RWPE2 (cell line): ENCODE results near the gene TICRR.

Experiments used
- ATAC-seq: fragments of 200-7000 bp; cut with Tn5 transposase; 3 replicates; pipeline ENCODE4 v1.9.1; 2021; ENCODE audit warnings: low read depth
- DNase-seq: peaks from one replicate; pipeline ENCODE4 v3.0.0-alpha.2; 2020; ENCODE audit warnings: low spot score
- H3K27ac ChIP-seq: fragments of 450-650 bp; 2 replicates; pipeline ENCODE4 v1.5.1; 2017; ENCODE audit warnings: mild to moderate bottlenecking; ENCODE audit not compliant: poor library complexity, severe bottlenecking
- H3K27me3 ChIP-seq: fragments of 250-450 bp; sonication (Bioruptor Pico); 2 replicates; pipeline ENCODE4 v1.5.1; 2021; ENCODE audit warnings: mild to moderate bottlenecking, moderate library complexity; ENCODE audit not compliant: insufficient read depth, poor library complexity, severe bottlenecking
- H3K36me3 ChIP-seq: fragments of 250-450 bp; sonication (Bioruptor Pico); 2 replicates; pipeline ENCODE4 v1.5.1; 2020; ENCODE audit warnings: low read depth, mild to moderate bottlenecking, moderate library complexity
- H3K4me1 ChIP-seq: fragments of 250-450 bp; sonication (Bioruptor Pico); 2 replicates; pipeline ENCODE4 v1.5.1; 2021; ENCODE audit warnings: mild to moderate bottlenecking, moderate library complexity; ENCODE audit not compliant: insufficient read depth, poor library complexity, severe bottlenecking
- H3K4me3 ChIP-seq: fragments of 250-450 bp; sonication (Bioruptor Pico); 2 replicates; pipeline ENCODE4 v1.5.1; 2021; ENCODE audit warnings: mild to moderate bottlenecking, moderate library complexity; ENCODE audit not compliant: severe bottlenecking
- H3K9me3 ChIP-seq: fragments of 250-450 bp; sonication (Bioruptor Pico); 2 replicates; pipeline ENCODE4 v1.5.1; 2021; ENCODE audit warnings: mild to moderate bottlenecking, moderate library complexity; ENCODE audit not compliant: severe bottlenecking
- CTCF ChIP-seq: fragments of 450-650 bp; IDR thresholded peaks from one replicate; pipeline ENCODE4 v1.5.1; 2017; ENCODE audit warnings: mild to moderate bottlenecking, moderate library complexity; ENCODE audit not compliant: poor library complexity, severe bottlenecking

The TICRR gene

GRCh38 chr15:89625716-89626115 is 50.4 kb downstream of the TICRR start:
- Histone ChIP-seq H3K27me3 (no peaks in the 10 kb centered on the region), H3K27ac (no peak overlapping the region), H3K36me3 (peaks cover 96% of the 10 kb centered on the region), H3K4me3 (no peak overlapping the region), H3K9me3 (no peaks in the 10 kb centered on the region), H3K4me1 (no peaks in the 10 kb centered on the region)
- TF ChIP-seq CTCF, result no peak
- ATAC-seq (no peak), DNase-seq (no peak)

- no peak for ATAC-seq
- Histone ChIP-seq H3K4me1 (no peaks in the 10 kb centered on the region), H3K27me3 (no peaks in the 10 kb centered on the region), H3K27ac (no peak overlapping the region), H3K9me3 (no peaks in the 10 kb centered on the region), H3K4me3 (no peak overlapping the region), H3K36me3 (peaks cover 96% of the 10 kb centered on the region)
- no peak for DNase-seq
- TF ChIP-seq CTCF, result no peak
Measured at GRCh38 chr15:89627256-89627970, 52.1 kb downstream of the TICRR start.

GRCh38 chr15:89628301-89628700 is 53.0 kb downstream of the TICRR start:
- no peak for TF ChIP-seq CTCF
- H3K27me3 ChIP-seq, result no peaks in the 10 kb centered on the region
- no peak for ATAC-seq
- H3K27ac ChIP-seq, result no peak overlapping the region
- no peaks in the 10 kb centered on the region for H3K4me1 ChIP-seq
- no peak overlapping the region for H3K4me3 ChIP-seq
- no peaks in the 10 kb centered on the region for H3K9me3 ChIP-seq
- peaks cover 93% of the 10 kb centered on the region for H3K36me3 ChIP-seq
- DNase-seq, result no peak

- ATAC-seq (no peak), DNase-seq (no peak)
- no peaks in the 10 kb centered on the region for H3K27me3 ChIP-seq
- H3K36me3 ChIP-seq, result peaks cover 93% of the 10 kb centered on the region
- no peak overlapping the region for H3K4me3 ChIP-seq
- no peak overlapping the region for H3K27ac ChIP-seq
- H3K4me1 ChIP-seq, result no peaks in the 10 kb centered on the region
- H3K9me3 ChIP-seq, result no peaks in the 10 kb centered on the region
- TF ChIP-seq CTCF, result no peak
Measured at GRCh38 chr15:89628806-89629715, 53.8 kb downstream of the TICRR start.
